GM21825 (cell line): ENCODE results near the gene TMEM120B.

Experiments
- ATAC-seq: cut with Tn5 transposase; IDR thresholded peaks from one replicate; pipeline ENCODE4 v1.9.1; 2021; ENCODE audit warnings: mild to moderate bottlenecking, moderate library complexity; ENCODE audit not compliant: unreplicated experiment

Gene TMEM120B

DNA sequence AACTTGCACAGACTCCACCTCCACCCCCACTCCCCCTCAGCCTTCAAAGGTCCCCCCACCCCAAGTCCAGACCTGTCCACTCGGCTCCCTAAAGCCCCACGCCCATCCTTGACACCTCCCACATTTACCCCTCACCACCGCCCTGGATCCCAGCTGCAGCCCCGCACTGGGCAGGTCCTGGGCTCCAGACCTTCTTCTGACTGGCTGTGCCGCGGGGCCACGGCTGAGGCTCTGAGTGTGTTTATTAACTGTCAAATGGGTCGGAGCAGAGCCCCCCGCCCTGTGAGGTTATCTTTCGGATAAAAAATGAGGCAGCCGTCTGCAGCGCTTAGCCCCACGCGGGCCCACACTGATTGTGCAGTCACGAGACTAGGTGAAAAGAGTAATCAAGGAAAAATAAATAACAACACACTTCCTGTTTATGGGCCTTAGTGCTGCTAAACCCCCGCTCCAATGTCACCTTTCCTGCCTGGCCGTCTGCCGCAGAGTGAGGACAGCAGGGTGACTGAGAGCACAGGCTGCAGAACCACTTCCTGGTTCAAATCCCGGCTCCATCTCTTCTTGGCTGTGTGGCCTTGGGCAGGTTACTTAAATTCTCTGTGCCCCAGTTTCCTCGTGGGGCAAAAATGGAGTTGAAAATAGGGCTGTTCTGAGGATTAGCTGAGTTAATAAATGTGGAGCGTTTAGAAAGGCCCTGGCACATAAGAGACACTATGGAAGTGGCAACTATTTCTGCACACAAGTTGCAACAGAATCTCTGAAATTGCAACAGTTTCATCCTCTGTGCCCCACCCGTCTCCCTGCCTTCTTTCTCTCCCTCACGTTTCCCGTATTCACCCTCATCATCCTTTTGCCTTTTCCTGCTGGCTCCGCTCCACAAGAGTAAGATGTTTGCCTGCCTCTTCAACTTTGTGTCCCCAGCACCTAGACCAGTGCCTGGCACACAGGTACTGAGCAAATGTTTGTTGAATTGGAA, 100.7 kb downstream of the TMEM120B start:
- no peak for ATAC-seq

DNA sequence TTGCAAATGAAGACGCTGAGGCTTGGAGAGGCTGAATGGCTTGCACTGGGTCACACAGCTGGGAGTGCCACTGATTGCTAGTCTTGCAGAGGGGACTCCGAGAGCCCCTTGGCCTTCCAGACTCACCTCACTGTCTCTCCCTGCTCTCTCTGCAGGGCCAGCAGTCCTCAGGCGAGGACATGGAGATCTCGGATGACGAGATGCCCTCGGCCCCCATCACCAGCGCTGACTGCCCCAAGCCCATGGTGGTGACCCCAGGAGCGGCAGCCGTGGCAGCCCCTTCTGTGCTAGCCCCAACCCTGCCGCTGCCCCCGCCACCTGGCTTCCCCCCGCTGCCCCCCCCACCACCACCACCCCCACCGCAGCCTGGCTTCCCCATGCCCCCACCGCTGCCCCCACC, 101.4 kb downstream of the TMEM120B start:
- no peak for ATAC-seq

DNA sequence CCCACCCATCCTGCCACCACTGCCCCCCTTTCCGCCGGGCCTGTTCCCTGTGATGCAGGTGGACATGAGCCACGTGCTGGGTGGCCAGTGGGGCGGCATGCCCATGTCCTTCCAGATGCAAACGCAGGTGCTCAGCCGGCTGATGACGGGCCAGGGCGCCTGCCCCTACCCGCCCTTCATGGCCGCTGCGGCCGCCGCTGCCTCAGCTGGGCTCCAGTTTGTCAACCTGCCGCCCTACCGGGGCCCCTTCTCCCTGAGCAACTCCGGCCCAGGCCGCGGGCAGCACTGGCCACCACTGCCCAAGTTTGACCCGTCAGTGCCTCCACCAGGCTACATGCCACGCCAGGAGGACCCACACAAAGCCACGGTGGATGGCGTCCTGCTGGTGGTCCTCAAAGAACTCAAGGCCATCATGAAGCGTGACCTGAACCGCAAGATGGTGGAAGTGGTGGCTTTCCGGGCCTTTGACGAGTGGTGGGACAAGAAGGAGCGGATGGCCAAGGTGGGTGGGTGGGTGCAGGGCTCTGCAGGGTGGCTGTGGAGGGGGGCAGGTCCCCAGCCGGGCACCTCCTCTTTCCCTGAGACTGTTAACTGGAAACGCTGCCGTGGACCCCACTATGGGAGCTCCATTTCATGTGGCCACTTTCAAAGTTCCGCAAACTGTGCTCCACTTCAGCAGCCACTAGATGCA, 102.0 kb downstream of the TMEM120B start:
- ATAC-seq, result no peak

DNA sequence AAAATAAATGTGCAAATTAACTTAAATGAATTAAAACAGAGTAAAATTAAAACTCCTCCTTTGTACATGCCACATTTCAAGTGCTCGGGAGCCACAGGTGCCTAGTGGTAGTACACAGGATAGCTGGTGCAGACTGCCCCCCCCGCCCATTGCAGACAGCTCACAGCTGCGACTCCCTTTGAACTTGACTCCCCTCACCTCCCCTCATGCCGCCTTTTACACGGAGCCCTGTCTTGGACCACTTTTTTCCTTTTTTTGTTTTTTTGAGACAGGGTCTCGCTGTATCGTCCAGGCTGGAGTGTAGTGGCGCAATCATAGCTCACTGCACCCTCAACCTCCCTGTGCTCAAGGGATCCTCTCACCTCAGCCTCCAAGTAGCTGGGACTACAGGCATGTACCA, 102.7 kb downstream of the TMEM120B start:
- ATAC-seq, result no peak

DNA sequence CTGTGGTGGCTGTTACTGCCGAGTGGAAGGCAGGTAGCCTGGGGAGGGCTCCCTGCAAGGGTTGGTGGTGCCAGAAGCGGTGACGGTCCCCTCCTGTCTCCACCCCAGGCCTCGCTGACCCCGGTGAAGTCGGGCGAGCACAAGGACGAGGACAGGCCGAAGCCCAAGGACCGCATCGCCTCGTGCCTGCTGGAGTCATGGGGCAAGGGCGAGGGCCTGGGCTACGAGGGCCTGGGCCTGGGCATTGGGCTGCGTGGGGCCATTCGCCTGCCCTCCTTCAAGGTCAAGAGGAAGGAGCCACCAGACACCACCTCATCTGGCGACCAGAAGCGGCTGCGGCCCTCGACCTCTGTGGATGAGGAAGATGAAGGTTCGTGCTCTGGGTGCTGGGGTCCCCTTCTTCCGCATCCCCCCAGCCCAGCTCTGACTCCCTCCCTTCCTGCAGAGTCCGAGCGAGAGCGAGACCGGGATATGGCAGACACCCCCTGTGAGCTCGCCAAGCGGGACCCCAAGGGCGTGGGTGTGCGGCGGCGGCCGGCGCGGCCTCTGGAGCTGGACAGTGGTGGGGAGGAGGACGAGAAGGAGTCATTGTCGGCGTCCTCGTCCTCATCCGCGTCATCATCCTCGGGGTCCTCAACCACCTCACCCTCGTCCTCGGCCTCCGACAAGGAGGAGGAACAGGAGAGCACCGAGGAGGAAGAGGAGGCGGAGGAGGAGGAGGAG, 104.5 kb downstream of the TMEM120B start:
- ATAC-seq, result no peak

DNA sequence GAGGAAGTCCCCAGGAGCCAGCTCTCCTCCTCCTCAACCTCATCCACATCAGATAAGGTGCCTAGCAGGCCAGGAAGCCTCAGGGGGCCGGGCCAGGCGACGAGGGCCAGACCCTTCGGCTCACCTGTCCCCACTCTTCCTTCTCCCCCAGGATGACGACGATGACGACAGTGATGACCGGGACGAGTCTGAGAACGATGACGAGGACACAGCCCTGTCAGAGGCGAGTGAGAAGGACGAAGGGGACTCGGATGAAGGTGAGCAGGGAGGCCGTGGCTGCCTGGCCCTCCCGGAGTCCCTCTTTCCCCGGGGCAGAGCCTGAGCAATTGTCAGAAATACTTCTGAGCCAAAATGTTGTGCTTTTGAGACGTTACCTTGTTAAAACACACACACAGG, 105.1 kb downstream of the TMEM120B start:
- no peak for ATAC-seq

DNA sequence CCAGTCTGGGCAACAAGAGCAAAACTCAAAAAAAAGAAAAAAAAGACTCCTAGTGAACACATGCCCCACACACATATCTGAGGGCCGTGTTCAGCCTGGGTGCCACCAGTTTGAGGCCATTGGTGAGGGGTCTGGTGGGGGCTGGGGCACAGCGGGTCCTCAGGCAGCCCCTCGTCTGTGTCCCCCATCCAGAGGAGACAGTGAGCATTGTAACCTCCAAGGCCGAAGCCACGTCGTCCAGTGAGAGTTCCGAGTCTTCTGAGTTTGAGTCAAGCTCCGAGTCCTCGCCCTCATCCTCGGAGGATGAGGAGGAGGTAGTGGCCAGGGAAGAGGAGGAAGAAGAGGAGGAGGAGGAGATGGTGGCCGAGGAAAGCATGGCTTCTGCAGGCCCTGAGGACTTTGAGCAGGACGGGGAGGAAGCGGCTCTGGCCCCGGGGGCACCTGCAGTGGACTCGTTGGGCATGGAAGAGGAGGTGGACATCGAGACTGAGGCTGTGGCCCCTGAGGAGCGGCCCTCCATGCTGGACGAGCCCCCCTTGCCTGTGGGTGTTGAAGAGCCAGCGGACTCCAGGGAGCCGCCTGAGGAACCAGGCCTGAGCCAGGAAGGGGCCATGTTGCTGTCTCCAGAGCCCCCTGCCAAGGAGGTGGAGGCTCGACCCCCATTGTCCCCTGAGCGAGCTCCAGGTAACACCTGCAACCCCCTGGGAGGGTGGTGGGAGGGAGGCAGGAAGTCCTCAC, 106.8 kb downstream of the TMEM120B start:
- no peak for ATAC-seq

DNA sequence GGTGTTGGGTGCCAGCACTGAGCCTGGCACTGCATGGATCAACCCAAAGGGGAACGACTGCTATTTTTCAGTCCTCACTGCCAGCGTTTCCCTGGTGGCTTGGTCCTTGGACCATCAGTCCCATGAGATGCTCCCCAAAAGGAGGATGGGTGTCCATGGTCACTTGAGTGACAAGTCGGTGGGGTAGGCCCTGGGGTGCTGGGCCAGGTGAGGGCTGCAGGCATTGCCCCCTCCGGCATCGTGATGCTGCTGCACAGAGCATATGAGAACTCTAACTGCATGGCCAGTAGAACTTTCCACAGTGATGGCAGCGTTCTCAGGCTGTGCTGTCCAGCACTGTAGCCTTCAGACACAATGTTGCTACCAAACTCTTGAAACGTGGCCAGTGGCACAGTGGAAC, 107.5 kb downstream of the TMEM120B start:
- no peak for ATAC-seq

DNA sequence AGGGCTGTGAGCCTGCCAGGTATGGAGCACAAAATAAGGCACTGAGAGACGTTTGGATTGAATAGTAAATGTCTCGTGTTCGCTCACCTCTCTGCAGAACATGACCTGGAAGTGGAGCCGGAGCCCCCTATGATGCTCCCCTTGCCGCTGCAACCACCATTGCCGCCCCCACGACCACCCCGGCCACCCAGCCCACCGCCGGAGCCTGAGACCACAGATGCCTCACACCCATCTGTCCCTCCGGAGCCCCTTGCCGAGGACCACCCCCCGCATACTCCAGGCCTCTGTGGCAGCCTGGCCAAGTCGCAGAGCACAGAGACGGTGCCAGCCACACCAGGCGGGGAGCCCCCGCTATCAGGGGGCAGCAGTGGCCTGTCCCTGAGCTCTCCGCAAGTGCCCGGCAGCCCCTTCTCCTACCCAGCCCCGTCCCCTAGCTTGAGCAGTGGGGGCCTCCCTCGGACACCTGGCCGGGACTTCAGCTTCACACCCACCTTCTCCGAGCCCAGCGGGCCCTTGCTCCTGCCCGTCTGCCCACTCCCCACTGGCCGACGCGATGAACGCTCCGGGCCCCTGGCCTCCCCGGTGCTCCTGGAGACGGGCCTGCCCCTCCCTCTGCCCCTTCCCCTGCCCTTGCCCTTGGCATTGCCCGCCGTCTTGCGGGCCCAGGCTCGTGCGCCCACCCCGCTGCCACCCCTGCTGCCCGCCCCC, 110.0 kb downstream of the TMEM120B start:
- ATAC-seq, result no peak

DNA sequence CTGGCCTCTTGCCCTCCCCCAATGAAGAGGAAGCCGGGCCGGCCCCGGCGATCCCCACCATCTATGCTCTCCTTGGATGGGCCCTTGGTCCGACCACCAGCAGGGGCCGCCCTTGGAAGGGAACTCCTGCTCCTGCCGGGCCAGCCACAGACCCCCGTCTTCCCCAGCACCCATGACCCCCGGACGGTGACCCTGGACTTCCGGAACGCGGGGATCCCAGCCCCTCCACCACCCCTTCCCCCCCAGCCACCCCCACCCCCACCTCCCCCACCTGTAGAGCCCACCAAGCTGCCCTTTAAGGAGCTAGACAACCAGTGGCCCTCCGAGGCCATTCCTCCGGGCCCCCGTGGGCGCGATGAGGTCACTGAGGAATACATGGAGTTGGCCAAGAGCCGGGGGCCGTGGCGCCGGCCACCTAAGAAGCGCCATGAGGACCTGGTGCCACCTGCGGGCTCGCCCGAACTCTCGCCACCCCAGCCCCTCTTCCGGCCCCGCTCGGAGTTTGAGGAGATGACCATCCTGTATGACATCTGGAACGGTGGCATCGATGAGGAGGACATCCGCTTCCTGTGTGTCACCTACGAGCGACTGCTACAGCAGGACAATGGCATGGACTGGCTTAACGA, 110.7 kb downstream of the TMEM120B start:
- no peak for ATAC-seq

DNA sequence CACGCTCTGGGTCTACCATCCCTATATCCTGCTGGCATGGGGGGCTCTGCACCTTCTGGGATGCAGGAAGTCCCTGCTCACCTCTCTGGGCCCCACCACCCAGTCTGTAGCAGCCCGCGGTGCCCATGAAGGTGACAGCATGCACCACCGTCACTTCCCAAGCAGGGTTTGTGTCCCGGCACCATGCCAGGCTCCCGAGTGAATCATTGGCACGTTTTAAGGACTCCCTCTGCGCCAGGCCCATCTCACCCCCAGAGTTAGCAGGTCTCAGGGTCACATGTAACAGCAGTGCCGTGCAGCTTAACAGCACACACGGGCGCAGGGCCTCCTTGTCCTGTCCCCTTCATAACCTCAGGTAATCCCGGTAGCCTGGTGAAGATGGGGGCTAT, 111.2 kb downstream of the TMEM120B start:
- ATAC-seq, result no peak

DNA sequence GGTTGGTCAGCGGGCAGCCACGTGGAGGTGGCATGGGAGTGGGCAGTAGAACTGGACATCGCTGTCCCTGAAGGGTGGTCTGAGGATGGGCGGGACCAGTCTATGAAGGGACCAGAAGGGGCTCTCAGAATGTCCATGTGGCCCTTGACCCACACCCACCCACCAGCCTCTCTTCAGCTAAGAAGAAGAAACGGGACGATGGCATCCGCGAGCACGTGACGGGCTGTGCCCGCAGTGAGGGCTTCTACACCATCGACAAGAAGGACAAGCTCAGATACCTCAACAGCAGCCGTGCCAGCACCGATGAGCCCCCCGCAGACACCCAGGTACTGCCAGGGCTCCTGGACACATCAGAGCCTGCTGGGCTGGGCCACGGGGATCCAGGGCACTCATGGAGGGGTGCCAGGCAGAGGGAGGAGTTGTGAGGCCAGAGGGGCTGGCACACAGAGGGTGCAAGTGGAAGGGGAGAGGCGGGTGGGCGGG, 112.5 kb downstream of the TMEM120B start:
- ATAC-seq, result no peak

DNA sequence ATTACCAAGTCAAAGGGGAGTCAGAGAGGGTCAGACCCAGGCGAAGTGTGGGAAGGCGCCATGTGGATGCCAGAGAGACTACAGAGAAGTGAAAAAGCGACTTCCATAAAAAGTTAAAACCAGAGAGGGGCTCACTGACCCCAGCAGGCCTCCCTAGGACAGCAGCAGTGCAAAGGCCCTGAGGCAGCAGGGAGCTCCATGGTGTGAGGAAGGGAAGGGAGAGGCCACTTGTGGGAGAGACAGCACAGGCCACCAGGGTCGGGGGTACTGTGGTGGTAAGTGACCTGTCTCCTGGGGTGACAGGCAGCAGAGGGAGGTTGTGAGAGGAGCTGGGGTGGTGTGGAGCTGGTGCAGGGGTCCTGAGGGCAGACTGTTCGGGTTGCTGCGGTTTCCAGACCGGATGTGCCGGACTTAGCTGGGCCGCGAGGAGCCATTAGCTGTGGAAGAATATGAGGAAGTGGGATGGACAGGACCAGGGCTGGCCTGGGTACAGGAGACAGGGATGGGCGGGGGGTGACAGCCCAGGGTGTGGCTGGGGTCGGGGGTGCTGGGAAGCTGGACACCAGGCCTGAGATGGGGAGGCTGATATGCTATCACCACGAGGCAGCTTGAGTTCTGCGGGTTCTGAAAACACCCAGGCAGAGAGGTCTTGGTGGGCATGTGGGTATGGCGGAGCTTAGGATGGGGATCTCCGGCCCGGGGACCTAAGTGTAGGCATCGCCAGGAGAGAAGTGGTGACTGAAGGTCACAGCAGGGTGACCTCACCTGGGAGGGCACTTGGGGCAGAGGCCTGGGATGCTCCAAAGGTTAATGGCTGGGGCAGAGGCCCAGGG, 114.0 kb downstream of the TMEM120B start:
- no peak for ATAC-seq

DNA sequence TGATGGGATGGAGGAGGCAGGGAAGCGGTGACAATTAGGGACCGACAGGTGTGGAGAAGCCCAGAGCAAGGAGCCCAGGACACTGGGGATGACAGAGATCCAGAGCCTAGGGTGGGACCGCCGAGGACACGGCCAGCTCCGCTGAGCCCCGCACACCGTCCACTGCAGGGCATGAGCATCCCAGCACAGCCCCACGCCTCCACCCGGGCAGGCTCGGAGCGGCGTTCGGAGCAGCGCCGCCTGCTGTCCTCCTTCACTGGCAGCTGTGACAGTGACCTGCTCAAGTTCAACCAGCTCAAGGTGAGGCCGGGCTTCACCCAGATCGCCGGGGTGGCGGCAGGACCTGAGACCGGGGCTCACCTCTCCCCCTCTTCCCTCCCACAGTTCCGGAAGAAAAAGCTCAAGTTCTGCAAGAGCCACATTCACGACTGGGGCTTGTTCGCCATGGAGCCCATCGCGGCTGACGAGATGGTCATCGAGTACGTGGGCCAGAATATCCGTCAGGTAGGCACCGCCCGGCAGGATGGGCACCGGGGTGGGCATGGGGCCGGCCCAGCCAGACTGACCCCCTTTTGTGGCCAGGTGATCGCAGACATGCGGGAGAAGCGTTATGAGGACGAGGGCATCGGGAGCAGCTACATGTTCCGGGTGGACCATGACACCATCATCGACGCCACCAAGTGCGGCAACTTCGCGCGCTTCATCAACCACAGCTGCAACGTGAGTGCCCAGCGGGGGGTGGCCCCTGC, 115.0 kb downstream of the TMEM120B start:
- no peak for ATAC-seq

DNA sequence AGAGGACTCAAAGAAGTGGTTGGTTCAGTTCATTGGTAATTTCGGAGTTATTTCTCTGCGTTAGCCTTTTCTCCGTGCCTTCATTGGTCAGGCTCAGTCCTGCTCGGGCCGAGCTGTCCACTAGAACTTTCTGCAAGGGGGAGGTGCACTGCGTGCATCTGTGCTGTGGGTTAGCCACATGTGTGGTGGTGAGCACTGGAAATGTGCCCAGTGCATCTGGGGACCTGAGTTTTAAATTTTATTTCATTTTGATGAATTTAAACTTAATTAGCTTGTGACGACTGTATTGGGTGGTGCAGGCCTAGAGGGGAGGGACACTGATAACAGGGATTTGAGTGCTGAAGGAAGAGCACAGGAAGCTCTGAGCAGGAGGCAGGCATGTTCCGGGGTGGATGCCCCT, 115.8 kb downstream of the TMEM120B start:
- no peak for ATAC-seq

DNA sequence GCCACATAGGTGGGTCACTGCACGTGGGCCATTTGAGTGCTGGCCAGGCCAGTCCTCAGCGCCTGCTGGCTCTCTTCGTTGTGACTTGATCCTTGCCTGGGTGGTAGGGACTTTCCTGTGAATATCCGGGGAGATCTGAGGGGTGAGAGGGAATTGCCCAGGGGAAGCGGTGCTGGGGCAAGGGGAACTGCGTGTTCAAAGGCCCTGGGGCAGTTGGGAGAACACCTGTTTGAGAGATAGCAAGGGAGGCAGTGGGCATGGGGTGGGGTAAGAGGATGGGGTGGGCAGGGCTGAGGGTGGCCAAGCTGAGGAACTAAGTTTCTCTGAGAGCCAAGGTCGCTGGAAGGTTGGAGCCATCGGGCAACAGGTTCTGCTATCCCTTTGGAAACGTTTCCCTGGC, 116.3 kb downstream of the TMEM120B start:
- ATAC-seq, result no peak

DNA sequence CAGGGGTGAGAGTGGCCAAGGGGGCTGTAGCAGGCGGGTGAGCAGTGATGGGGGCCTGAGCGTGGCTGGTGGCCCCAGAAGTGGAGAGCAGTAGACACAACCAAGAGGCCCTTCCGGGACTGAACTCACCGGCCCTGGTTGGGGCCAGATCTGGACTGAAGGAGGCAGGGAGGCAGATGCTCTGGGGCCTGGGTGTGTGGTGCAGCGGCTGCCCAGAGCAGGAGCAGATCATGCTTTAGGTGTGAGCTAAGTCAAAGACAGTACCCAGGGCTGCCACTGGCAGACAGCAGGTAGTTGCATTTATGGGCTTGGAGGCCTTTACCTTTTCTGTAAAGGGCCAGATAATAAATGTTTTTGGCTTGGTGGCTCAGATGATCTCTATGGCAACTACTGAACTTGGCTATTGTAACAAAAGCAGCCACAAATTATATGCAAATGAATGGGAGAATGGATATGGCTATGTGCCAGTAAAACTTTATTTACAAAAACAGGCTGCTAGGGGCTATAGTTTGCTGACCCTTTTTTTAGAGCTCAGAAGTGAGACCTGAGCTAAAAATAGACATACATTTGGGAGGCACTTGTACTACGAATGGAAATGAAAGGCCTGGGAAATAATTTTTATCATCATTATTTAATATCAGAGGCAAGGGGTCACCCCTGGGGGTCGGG, 116.8 kb downstream of the TMEM120B start:
- ATAC-seq, result no peak

DNA sequence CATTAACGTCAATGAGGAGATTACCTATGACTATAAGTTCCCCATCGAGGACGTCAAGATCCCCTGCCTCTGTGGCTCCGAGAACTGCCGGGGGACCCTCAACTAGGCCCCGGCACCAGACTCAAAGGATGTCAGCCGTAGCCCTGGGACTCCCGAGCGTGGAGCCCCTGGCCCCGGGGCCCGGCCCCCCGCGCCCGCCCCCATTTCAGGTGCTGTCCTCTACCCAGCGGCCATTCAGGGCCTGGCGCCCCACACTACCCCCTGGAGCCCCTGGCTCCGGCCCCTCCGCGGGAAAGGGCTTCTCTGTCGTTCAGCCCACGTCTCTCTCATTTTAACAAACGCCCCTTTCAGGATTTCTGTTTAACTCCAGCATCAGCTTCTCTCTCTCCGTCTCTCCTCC, 117.6 kb downstream of the TMEM120B start:
- no peak for ATAC-seq
